Lower leg skin (tissue), 3 donors: ENCODE measurements around the gene ANKFN1.

Source experiments
- CTCF ChIP-seq, 3 donors: fragments of 450-650 bp; IDR thresholded peaks; one replicate each; pipeline ENCODE4 v1.5.1; 2016; ENCODE audit warnings: antibody characterized with exemption in 3 of 3, mild to moderate bottlenecking in 3 of 3, moderate library complexity in 2 of 3
- POLR2A ChIP-seq, 2 donors: fragments of 450-650 bp; IDR thresholded peaks; one replicate each; pipeline ENCODE4 v1.6.1; 2016 to 2017; ENCODE audit warnings: antibody characterized with exemption in 2 of 2, mild to moderate bottlenecking in 1 of 2, moderate library complexity in 1 of 2

GRCh38 chr17:56424005-56424404, 270.7 kb downstream of the ANKFN1 start:
- TF ChIP-seq CTCF (IDR thresholded peaks at IDR 0.05) (no peak), POLR2A (IDR thresholded peaks at IDR 0.05) (no peak)
